Measurements from ENCODE around the gene SEMA5A. TPM values are rescaled to one million over a fixed set of nuclear protein-coding genes. Genes with fewer than 3 reads are reported as not detected.

Gene SEMA5A
- total RNA-seq, 1 experiment from 2014 or later: 9.3 TPM

DNA sequence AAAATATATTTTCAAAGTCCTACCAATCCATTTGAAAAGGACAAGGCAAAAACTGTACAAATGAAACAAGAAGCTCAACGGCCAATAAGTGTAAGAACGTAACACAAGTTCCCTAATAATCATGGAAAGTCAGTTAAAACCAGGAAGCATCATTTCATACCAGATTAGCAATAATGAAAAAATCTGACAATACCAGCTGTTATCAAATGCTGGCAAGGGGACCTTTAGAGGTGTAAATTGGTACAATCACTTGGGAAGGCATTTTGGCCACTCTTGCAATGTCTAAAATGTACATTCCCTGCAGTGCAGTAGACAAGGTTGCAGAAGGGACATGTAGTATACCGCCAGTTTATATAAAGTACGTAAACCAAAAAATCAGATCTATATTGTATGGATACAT lies 10.1 kb upstream of the SEMA5A start:
- ChIA-PET CTCF (no interaction called here), POLR2A (no interaction called here)
- H3K27me3 Mint-ChIP-seq (ENCODE audit: low read depth): no peaks in the 10 kb centered on the region
- TF ChIP-seq ESRRA (CRISPR knock-in tag; IDR thresholded peaks at IDR 0.05; ENCODE audit: borderline replicate concordance): no peak
- TF ChIP-seq, protein P1, sequence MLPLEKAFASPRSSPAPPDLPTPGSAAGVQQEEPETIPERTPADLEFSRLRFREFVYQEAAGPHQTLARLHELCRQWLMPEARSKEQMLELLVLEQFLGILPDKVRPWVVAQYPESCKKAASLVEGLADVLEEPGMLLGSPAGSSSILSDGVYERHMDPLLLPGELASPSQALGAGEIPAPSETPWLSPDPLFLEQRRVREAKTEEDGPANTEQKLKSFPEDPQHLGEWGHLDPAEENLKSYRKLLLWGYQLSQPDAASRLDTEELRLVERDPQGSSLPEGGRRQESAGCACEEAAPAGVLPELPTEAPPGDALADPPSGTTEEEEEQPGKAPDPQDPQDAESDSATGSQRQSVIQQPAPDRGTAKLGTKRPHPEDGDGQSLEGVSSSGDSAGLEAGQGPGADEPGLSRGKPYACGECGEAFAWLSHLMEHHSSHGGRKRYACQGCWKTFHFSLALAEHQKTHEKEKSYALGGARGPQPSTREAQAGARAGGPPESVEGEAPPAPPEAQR (CRISPR knock-in tag; IDR thresholded peaks at IDR 0.05): no peak
- TF ChIP-seq KAT7 (CRISPR knock-in tag; IDR thresholded peaks at IDR 0.05; ENCODE audit: borderline replicate concordance): no peak
- TF ChIP-seq, protein P2, sequence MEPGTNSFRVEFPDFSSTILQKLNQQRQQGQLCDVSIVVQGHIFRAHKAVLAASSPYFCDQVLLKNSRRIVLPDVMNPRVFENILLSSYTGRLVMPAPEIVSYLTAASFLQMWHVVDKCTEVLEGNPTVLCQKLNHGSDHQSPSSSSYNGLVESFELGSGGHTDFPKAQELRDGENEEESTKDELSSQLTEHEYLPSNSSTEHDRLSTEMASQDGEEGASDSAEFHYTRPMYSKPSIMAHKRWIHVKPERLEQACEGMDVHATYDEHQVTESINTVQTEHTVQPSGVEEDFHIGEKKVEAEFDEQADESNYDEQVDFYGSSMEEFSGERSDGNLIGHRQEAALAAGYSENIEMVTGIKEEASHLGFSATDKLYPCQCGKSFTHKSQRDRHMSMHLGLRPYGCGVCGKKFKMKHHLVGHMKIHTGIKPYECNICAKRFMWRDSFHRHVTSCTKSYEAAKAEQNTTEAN (CRISPR knock-in tag; IDR thresholded peaks at IDR 0.05): no peak
- no peak for TF ChIP-seq GTF2I (CRISPR knock-in tag; conservative IDR thresholded peaks at IDR 0.05)
- TF ChIP-seq HMGA2 (CRISPR knock-in tag; IDR thresholded peaks at IDR 0.05): no peak
- no peak for TF ChIP-seq SMAD3 (CRISPR knock-in tag; IDR thresholded peaks at IDR 0.05; ENCODE audit: borderline replicate concordance)
- TF ChIP-seq GRHL2 (CRISPR knock-in tag; IDR thresholded peaks at IDR 0.05; ENCODE audit: insufficient replicate concordance, severe bottlenecking): no peak
- TF ChIP-seq, protein P3, sequence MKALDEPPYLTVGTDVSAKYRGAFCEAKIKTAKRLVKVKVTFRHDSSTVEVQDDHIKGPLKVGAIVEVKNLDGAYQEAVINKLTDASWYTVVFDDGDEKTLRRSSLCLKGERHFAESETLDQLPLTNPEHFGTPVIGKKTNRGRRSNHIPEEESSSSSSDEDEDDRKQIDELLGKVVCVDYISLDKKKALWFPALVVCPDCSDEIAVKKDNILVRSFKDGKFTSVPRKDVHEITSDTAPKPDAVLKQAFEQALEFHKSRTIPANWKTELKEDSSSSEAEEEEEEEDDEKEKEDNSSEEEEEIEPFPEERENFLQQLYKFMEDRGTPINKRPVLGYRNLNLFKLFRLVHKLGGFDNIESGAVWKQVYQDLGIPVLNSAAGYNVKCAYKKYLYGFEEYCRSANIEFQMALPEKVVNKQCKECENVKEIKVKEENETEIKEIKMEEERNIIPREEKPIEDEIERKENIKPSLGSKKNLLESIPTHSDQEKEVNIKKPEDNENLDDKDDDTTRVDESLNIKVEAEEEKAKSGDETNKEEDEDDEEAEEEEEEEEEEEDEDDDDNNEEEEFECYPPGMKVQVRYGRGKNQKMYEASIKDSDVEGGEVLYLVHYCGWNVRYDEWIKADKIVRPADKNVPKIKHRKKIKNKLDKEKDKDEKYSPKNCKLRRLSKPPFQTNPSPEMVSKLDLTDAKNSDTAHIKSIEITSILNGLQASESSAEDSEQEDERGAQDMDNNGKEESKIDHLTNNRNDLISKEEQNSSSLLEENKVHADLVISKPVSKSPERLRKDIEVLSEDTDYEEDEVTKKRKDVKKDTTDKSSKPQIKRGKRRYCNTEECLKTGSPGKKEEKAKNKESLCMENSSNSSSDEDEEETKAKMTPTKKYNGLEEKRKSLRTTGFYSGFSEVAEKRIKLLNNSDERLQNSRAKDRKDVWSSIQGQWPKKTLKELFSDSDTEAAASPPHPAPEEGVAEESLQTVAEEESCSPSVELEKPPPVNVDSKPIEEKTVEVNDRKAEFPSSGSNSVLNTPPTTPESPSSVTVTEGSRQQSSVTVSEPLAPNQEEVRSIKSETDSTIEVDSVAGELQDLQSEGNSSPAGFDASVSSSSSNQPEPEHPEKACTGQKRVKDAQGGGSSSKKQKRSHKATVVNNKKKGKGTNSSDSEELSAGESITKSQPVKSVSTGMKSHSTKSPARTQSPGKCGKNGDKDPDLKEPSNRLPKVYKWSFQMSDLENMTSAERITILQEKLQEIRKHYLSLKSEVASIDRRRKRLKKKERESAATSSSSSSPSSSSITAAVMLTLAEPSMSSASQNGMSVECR (CRISPR knock-in tag; IDR thresholded peaks at IDR 0.05; ENCODE audit: borderline replicate concordance): no peak
- TF ChIP-seq JUN (CRISPR knock-in tag; IDR thresholded peaks at IDR 0.05): no peak
- TF ChIP-seq, protein P4, sequence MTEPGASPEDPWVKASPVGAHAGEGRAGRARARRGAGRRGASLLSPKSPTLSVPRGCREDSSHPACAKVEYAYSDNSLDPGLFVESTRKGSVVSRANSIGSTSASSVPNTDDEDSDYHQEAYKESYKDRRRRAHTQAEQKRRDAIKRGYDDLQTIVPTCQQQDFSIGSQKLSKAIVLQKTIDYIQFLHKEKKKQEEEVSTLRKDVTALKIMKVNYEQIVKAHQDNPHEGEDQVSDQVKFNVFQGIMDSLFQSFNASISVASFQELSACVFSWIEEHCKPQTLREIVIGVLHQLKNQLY (CRISPR knock-in tag; IDR thresholded peaks at IDR 0.05): no peak
- TF ChIP-seq ZNF219 (CRISPR knock-in tag; IDR thresholded peaks at IDR 0.05; ENCODE audit: borderline replicate concordance): no peak
- TF ChIP-seq, protein P5, sequence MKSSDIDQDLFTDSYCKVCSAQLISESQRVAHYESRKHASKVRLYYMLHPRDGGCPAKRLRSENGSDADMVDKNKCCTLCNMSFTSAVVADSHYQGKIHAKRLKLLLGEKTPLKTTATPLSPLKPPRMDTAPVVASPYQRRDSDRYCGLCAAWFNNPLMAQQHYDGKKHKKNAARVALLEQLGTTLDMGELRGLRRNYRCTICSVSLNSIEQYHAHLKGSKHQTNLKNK (CRISPR knock-in tag; IDR thresholded peaks at IDR 0.05): no peak
- no peak for TF ChIP-seq ATF1 (CRISPR knock-in tag; IDR thresholded peaks at IDR 0.05)
- TF ChIP-seq, protein P6, sequence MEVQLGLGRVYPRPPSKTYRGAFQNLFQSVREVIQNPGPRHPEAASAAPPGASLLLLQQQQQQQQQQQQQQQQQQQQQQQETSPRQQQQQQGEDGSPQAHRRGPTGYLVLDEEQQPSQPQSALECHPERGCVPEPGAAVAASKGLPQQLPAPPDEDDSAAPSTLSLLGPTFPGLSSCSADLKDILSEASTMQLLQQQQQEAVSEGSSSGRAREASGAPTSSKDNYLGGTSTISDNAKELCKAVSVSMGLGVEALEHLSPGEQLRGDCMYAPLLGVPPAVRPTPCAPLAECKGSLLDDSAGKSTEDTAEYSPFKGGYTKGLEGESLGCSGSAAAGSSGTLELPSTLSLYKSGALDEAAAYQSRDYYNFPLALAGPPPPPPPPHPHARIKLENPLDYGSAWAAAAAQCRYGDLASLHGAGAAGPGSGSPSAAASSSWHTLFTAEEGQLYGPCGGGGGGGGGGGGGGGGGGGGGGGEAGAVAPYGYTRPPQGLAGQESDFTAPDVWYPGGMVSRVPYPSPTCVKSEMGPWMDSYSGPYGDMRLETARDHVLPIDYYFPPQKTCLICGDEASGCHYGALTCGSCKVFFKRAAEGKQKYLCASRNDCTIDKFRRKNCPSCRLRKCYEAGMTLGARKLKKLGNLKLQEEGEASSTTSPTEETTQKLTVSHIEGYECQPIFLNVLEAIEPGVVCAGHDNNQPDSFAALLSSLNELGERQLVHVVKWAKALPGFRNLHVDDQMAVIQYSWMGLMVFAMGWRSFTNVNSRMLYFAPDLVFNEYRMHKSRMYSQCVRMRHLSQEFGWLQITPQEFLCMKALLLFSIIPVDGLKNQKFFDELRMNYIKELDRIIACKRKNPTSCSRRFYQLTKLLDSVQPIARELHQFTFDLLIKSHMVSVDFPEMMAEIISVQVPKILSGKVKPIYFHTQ (CRISPR knock-in tag; IDR thresholded peaks at IDR 0.05): no peak
- TF ChIP-seq ZBTB21 (CRISPR knock-in tag; IDR thresholded peaks at IDR 0.05; ENCODE audit: borderline replicate concordance): no peak
- TF ChIP-seq ZNF317 (CRISPR knock-in tag; IDR thresholded peaks at IDR 0.05; ENCODE audit: borderline replicate concordance, low read depth): no peak
- TF ChIP-seq NFE2L1 (CRISPR knock-in tag; IDR thresholded peaks at IDR 0.05): no peak
- TF ChIP-seq, protein P7, sequence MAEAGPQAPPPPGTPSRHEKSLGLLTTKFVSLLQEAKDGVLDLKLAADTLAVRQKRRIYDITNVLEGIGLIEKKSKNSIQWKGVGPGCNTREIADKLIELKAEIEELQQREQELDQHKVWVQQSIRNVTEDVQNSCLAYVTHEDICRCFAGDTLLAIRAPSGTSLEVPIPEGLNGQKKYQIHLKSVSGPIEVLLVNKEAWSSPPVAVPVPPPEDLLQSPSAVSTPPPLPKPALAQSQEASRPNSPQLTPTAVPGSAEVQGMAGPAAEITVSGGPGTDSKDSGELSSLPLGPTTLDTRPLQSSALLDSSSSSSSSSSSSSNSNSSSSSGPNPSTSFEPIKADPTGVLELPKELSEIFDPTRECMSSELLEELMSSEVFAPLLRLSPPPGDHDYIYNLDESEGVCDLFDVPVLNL (CRISPR knock-in tag; IDR thresholded peaks at IDR 0.05; ENCODE audit: borderline replicate concordance, low read depth): no peak
- H3K36me3 Mint-ChIP-seq: peaks cover 3% of the 10 kb centered on the region
- ATAC-seq (no peak), DNase-seq (ENCODE audit: low spot score) (no peak)
- no peak overlapping the region for H3K27ac Mint-ChIP-seq
- no peaks in the 10 kb centered on the region for H3K9me3 Mint-ChIP-seq
- peaks cover 10% of the 10 kb centered on the region for H3K4me1 Mint-ChIP-seq
- H3K4me3 Mint-ChIP-seq: no peak overlapping the region

Data from WTC11 (cell line).